ENCODE measurements around the gene KCTD6. TPM values are rescaled to one million over a fixed set of nuclear protein-coding genes. Genes with fewer than 3 reads are reported as not detected.

Gene KCTD6
- total and polyA plus RNA-seq, 2 of the 8 experiments (the other 6 are each of a cell fraction or from before 2014, with no cell fraction given), result 17.4 to 21.4 TPM

DNA sequence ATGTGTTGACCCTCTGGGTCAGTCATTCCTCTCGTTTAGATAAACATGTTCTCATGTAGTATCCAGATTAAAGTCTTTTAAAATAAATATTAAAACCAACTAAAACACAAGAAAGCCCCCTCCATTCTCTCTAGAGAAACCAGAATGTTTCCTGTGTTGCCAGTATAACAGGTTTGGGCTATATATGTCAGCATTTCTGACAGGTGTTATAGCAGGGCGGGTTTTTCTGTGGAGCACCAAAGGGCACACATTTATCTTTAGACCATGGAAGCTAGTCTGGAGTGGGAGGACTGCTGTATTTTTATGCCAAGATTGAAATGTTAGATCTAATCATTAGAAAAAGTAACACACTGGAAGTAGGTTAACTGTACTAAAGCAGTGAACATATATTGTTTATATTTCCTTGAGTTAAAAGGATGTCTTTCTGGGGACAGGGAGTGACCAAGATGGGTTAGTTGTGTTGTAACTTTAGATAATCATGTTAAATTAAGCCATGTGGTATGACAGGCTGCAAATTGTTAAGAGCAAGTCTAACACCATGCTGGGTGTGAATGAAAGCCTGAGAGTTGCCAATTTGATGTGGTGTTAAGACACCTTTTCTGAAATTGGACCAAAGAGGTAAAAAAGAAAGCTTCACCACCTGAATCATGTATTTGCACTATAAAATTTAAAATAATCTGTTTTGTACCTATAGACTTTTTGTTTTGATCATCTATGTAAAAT is 15.6 kb downstream of the KCTD6 start:
- Histone ChIP-seq H3K14ac (ENCODE audit: insufficient read length) (no peak overlapping the region), H3K9me3 (ENCODE audit: insufficient read depth in 2 of 2, low read depth in 1 of 2, low read length in 1 of 2) (no peaks in the 10 kb centered on the region), H2BK12ac (ENCODE audit: low read depth, low read length) (no peak overlapping the region), H3K36me3 (ENCODE audit: control insufficient read depth in 2 of 4, insufficient read depth in 4 of 4, low read length in 3 of 4) (peaks cover 0 to 3% (median under 1%) of the 10 kb centered on the region in 4 experiments; a peak in 2 of 8 replicates), H3K18ac (ENCODE audit: extremely low read depth, low read length) (no peak overlapping the region), H3K9ac (replicated peaks in 1 of 4; ENCODE audit: extremely low read depth in 1 of 4, low read depth in 3 of 4, low read length in 3 of 4) (no peak overlapping the region), H2BK20ac (ENCODE audit: low read length) (no peak overlapping the region), H2BK120ac (replicated peaks; ENCODE audit: low read depth, low read length) (no peak overlapping the region), H4K5ac (ENCODE audit: insufficient read length, low read depth, low read length) (no peak overlapping the region), H3K79me2 (ENCODE audit: control insufficient read depth in 1 of 2, insufficient read depth in 2 of 2, low read length in 2 of 2) (peaks cover 0 to 6% of the 10 kb centered on the region in 2 experiments; a peak in 1 of 4 replicates), H3K56ac (replicated peaks; ENCODE audit: insufficient read length, low read depth, low read length) (no peak overlapping the region), H3K4me2 (ENCODE audit: insufficient read depth in 1 of 2, low read depth in 2 of 2, low read length in 2 of 2) (no peak overlapping the region), H3K23me2 (ENCODE audit: low read depth, low read length) (no peaks in the 10 kb centered on the region), H3K4me1 (replicated peaks in 1 of 4; ENCODE audit: control insufficient read depth in 3 of 4, insufficient read depth in 4 of 4, low read length in 3 of 4) (no peaks in the 10 kb centered on the region), H2BK5ac (ENCODE audit: low read depth, low read length) (no peak overlapping the region), H2AFZ (ENCODE audit: low read length) (no peak overlapping the region), H3K4ac (replicated peaks; ENCODE audit: insufficient read length, low read depth, low read length) (no peak overlapping the region), H3K27ac (ENCODE audit: low read depth, low read length) (no peak overlapping the region), H3K27me3 (replicated peaks in 1 of 4; ENCODE audit: control insufficient read depth in 3 of 4, extremely low read depth in 1 of 4, insufficient read depth in 3 of 4, low read length in 3 of 4) (peaks cover 0 to 1% (median 0%) of the 10 kb centered on the region in 4 experiments; a peak in 1 of 7 replicates), H3K79me1 (ENCODE audit: low read depth, low read length) (no peaks in the 10 kb centered on the region), H3K23ac (ENCODE audit: insufficient read length) (no peak overlapping the region), H2BK15ac (ENCODE audit: low read length) (no peak overlapping the region), H4K8ac (ENCODE audit: extremely low read depth, insufficient read depth, low read length) (no peak overlapping the region), H4K91ac (replicated peaks; ENCODE audit: insufficient read length, low read length) (no peak overlapping the region), H2AK5ac (ENCODE audit: low read depth, low read length) (no peak overlapping the region), H3K4me3 (ENCODE audit: extremely low read depth in 1 of 4, insufficient read depth in 2 of 4, low read depth in 3 of 4, low read length in 4 of 4) (no peak overlapping the region), H4K20me1 (replicated peaks in 1 of 2; ENCODE audit: control insufficient read depth in 1 of 2, insufficient read depth in 2 of 2, low read length in 2 of 2) (no peaks in the 10 kb centered on the region)
- WGBS, 2 experiments (ENCODE audit: extremely low coverage in 1 of 2, insufficient coverage in 1 of 2, insufficient read length in 1 of 2, insufficient replicate concordance in 2 of 2, low coverage in 1 of 2, low lambda C conversion rate in 2 of 2, missing lambda C conversion rate in 1 of 2), result 78% methylated on average over 2 of the region's 2 CpGs; no CpG with 5 or more reads in 1 of the 2 experiments
- no peak for DNase-seq (ENCODE audit: low read depth in 1 of 2, low spot score in 2 of 2)
- no peak for FAIRE-seq
- ChIA-PET CTCF (ENCODE audit: partially characterized antibody) (interaction anchor here (1.0 to 1.6 kb wide), 4 partner anchors 21 to 319 kb away, joined by 3 to 5 read pairs (median 3); no protein-coding TSS in a partner anchor), POLR2A (ENCODE audit: partially characterized antibody) (interaction anchor here (1.0 to 1.4 kb wide), 3 partner anchors 13 to 200 kb away, joined by 3 to 5 read pairs (median 5); no protein-coding TSS in a partner anchor)
- TF ChIP-seq SIN3A (conservative IDR thresholded peaks at IDR 0.05 in 1 of 2, IDR thresholded peaks at IDR 0.05 in 1 of 2; ENCODE audit: low read depth in 1 of 2, low read length in 2 of 2), result no peak
- no peak for TF ChIP-seq HDAC6 (IDR thresholded peaks at IDR 0.05; ENCODE audit: low read depth, low read length)
- no peak for TF ChIP-seq SP2 (IDR thresholded peaks at IDR 0.05; ENCODE audit: low read length)
- TF ChIP-seq TAF1 (IDR thresholded peaks at IDR 0.05; ENCODE audit: low read depth, low read length), result no peak
- no peak for TF ChIP-seq KDM4A (IDR thresholded peaks at IDR 0.05; ENCODE audit: low read depth, low read length, severe bottlenecking)
- TF ChIP-seq POU5F1 (IDR thresholded peaks at IDR 0.05; ENCODE audit: low read depth, low read length), result no peak
- TF ChIP-seq SIX5 (IDR thresholded peaks at IDR 0.05; ENCODE audit: low read depth, low read length), result no peak
- no peak for TF ChIP-seq CHD1 (IDR thresholded peaks at IDR 0.05; ENCODE audit: low read depth, low read length)
- TF ChIP-seq ZNF274 (IDR thresholded peaks at IDR 0.05; ENCODE audit: borderline replicate concordance, extremely low read depth, low read length), result no peak
- TF ChIP-seq TCF12 (IDR thresholded peaks at IDR 0.05; ENCODE audit: low read depth, low read length), result no peak
- TF ChIP-seq CEBPB (IDR thresholded peaks at IDR 0.05; ENCODE audit: low read depth, low read length), result no peak
- no peak for TF ChIP-seq SUZ12 (IDR thresholded peaks at IDR 0.05; ENCODE audit: low read length)
- no peak for TF ChIP-seq SP4 (IDR thresholded peaks at IDR 0.05; ENCODE audit: low read length)
- TF ChIP-seq YY1 (IDR thresholded peaks at IDR 0.05; ENCODE audit: low read depth, low read length), result no peak
